Activated CD8-positive, alpha-beta memory T cell treated with anti-CD3 and anti-CD28 coated beads, Interleukin-2, amount 10 ng/mL, durations not matched to agents 7 days and 5 days (primary cell): ENCODE data around the gene LOXL3. TPM values are rescaled to one million over a fixed set of nuclear protein-coding genes. Genes with fewer than 3 reads are reported as not detected.

ENCODE experiments used
- ATAC-seq: fragments of 150-1000 bp; cut with Tn5 transposase; one replicate; pipeline ENCODE4 v1.10.0; 2021; ENCODE audit warnings: moderate library complexity
- CTCF ChIA-PET: fragments of 350-600 bp; sonication (Branson Sonifier 250); formaldehyde crosslinking; loops from one replicate; lab custom pipeline; 2021; ENCODE audit warnings: antibody characterized with exemption; lab: Charles Lee
- DNase-seq: peaks from one replicate; pipeline ENCODE4 v3.0.0-alpha.2; 2020
- H3K27ac Mint-ChIP-seq: one replicate; pipeline ENCODE4 v1.8.0; 2021; ENCODE audit warnings: mild to moderate bottlenecking, mixed read lengths
- H3K27me3 Mint-ChIP-seq: one replicate; pipeline ENCODE4 v1.8.0; 2021; ENCODE audit warnings: mixed read lengths
- H3K36me3 Mint-ChIP-seq: one replicate; pipeline ENCODE4 v1.8.0; 2021; ENCODE audit warnings: mild to moderate bottlenecking, mixed read lengths
- H3K4me1 Mint-ChIP-seq: one replicate; pipeline ENCODE4 v1.8.0; 2021; ENCODE audit warnings: mixed read lengths
- H3K4me3 Mint-ChIP-seq: one replicate; pipeline ENCODE4 v1.8.0; 2021; ENCODE audit warnings: mild to moderate bottlenecking, moderate library complexity, mixed read lengths
- H3K9me3 Mint-ChIP-seq: one replicate; pipeline ENCODE4 v1.8.0; 2022; ENCODE audit warnings: low read depth, mixed read lengths
- total RNA-seq, 2 experiments: library from RNA; stranded (reverse); gene quantifications; one replicate each; pipeline ENCODE4 v1.2.3, GENCODE V29; 2021

LOXL3 gene
- total RNA-seq, 2 experiments from 2014 or later: 0.76 to 1.8 TPM

- Mint-ChIP-seq H3K4me3 (peak overlapping the region; percentile 100), H3K27ac (peak overlapping the region; percentile 29), H3K36me3 (peaks cover 44% of the 10 kb centered on the region), H3K4me1 (peaks cover 47% of the 10 kb centered on the region), H3K27me3 (no peaks in the 10 kb centered on the region), H3K9me3 (no peaks in the 10 kb centered on the region)
- ATAC-seq (no peak), DNase-seq (no peak)
- CTCF ChIA-PET: interaction anchor here (5.9 to 6.4 kb wide), 2 partner anchors 26 to 45 kb away, joined by 39 to 61 read pairs; partner anchors contain the start of genes CCDC142, LBX2 and TTC31
Observed at GRCh38 chr2:74527741-74528140, 26.0 kb downstream of the LOXL3 start.

GRCh38 chr2:74526649-74527230 is 27.0 kb downstream of the LOXL3 start:
- Mint-ChIP-seq H3K4me1 (peaks cover 39% of the 10 kb centered on the region), H3K36me3 (peaks cover 36% of the 10 kb centered on the region), H3K27ac (no peak overlapping the region), H3K9me3 (no peaks in the 10 kb centered on the region), H3K4me3 (no peak overlapping the region), H3K27me3 (peaks cover 3% of the 10 kb centered on the region)
- DNase-seq (no peak), ATAC-seq (no peak)
- CTCF ChIA-PET: interaction anchor here (0.7 to 5.9 kb wide), 8 partner anchors 10 to 135 kb away, joined by 3 to 39 read pairs (median 4); partner anchors contain the start of genes CCDC142, LBX2, TLX2 and TTC31

GRCh38 chr2:74525717-74526648 is 27.8 kb downstream of the LOXL3 start, which contains the start of gene DQX1:
DQX1 (minus strand) TSS chr2:74526231; CDS start chr2:74525729, 502 bp downstream.
- Mint-ChIP-seq H3K27ac (no peak within 1 kb of the TSS), H3K36me3 (peaks cover 35% of the 10 kb centered on the region), H3K4me3 (peak within 1 kb of the TSS; percentile 17), H3K27me3 (peaks cover 5% of the 10 kb centered on the region), H3K9me3 (no peaks in the 10 kb centered on the region), H3K4me1 (peaks cover 32% of the 10 kb centered on the region)
- ATAC-seq (no peak), DNase-seq (no peak)
- CTCF ChIA-PET: interaction anchor here (0.7 to 1.9 kb wide), 7 partner anchors 10 to 134 kb away, joined by 3 to 5 read pairs (median 4); partner anchors contain the start of genes CCDC142, TLX2 and TTC31

- Mint-ChIP-seq H3K9me3 (no peaks in the 10 kb centered on the region), H3K36me3 (peaks cover 33% of the 10 kb centered on the region), H3K27me3 (peaks cover 12% of the 10 kb centered on the region), H3K27ac (no peak overlapping the region), H3K4me1 (peaks cover 26% of the 10 kb centered on the region), H3K4me3 (no peak overlapping the region)
- ATAC-seq (no peak), DNase-seq (no peak)
- CTCF ChIA-PET: interaction anchor here (1.6 to 1.9 kb wide), 2 partner anchors 11 to 42 kb away, joined by 4 to 5 read pairs; partner anchors contain the start of genes CCDC142, TLX2 and TTC31
Observed at GRCh38 chr2:74524955-74525716, 28.6 kb downstream of the LOXL3 start.

GRCh38 chr2:74524005-74524404 is 29.7 kb downstream of the LOXL3 start:
- Mint-ChIP-seq H3K9me3 (no peaks in the 10 kb centered on the region), H3K27ac (no peak overlapping the region), H3K36me3 (peaks cover 32% of the 10 kb centered on the region), H3K4me3 (no peak overlapping the region), H3K4me1 (peaks cover 26% of the 10 kb centered on the region), H3K27me3 (peaks cover 23% of the 10 kb centered on the region)
- CTCF ChIA-PET: no interaction called here
- DNase-seq (no peak), ATAC-seq (no peak)

GRCh38 chr2:74522516-74522915 is 31.2 kb downstream of the LOXL3 start:
- Mint-ChIP-seq H3K9me3 (no peaks in the 10 kb centered on the region), H3K27me3 (peaks cover 38% of the 10 kb centered on the region), H3K27ac (no peak overlapping the region), H3K4me3 (no peak overlapping the region), H3K36me3 (peaks cover 19% of the 10 kb centered on the region), H3K4me1 (peaks cover 11% of the 10 kb centered on the region)
- ATAC-seq: peak; percentile 28
- CTCF ChIA-PET: interaction anchor here (1.2 to 1.8 kb wide), 4 partner anchors 10 to 63 kb away, joined by 3 to 8 read pairs (median 4); no protein-coding TSS in a partner anchor
- DNase-seq: no peak

- CTCF ChIA-PET: interaction anchor here (0.9 to 3.4 kb wide), 4 partner anchors 10 to 34 kb away, joined by 4 to 12 read pairs (median 6); partner anchors contain the start of genes AUP1, CCDC142, DQX1 and HTRA2
- H3K4me1 Mint-ChIP-seq: peaks cover 27% of the 10 kb centered on the region
- peak overlapping the region; percentile 23 for H3K27ac Mint-ChIP-seq
- no peak for DNase-seq
- H3K36me3 Mint-ChIP-seq: peaks cover 5% of the 10 kb centered on the region
- peak overlapping the region; percentile 62 for H3K4me3 Mint-ChIP-seq
- H3K27me3 Mint-ChIP-seq: peaks cover 81% of the 10 kb centered on the region
- ATAC-seq: no peak
- no peaks in the 10 kb centered on the region for H3K9me3 Mint-ChIP-seq
Observed at GRCh38 chr2:74516650-74517049, 37.1 kb downstream of the LOXL3 start.

- Mint-ChIP-seq H3K4me3 (peak overlapping the region; percentile 62), H3K36me3 (peaks cover 5% of the 10 kb centered on the region), H3K9me3 (no peaks in the 10 kb centered on the region), H3K4me1 (peaks cover 32% of the 10 kb centered on the region), H3K27me3 (peaks cover 86% of the 10 kb centered on the region), H3K27ac (no peak overlapping the region)
- CTCF ChIA-PET: interaction anchor here (0.9 to 4.2 kb wide), 5 partner anchors 9 to 33 kb away, joined by 4 to 21 read pairs (median 7); partner anchors contain the start of genes AUP1, CCDC142, DQX1 and HTRA2
- ATAC-seq (peak; percentile 82), DNase-seq (peak; percentile 83)
Observed at GRCh38 chr2:74515981-74516633, 37.6 kb downstream of the LOXL3 start.

- no peak for ATAC-seq
- Mint-ChIP-seq H3K27ac (no peak overlapping the region), H3K4me3 (peak overlapping the region; percentile 62), H3K9me3 (no peaks in the 10 kb centered on the region), H3K4me1 (peaks cover 35% of the 10 kb centered on the region), H3K27me3 (peaks cover 84% of the 10 kb centered on the region), H3K36me3 (peaks cover 5% of the 10 kb centered on the region)
- CTCF ChIA-PET: interaction anchor here (1.4 to 4.2 kb wide), 5 partner anchors 9 to 71 kb away, joined by 3 to 21 read pairs (median 4); partner anchors contain the start of genes AUP1 and HTRA2
- no peak for DNase-seq
Observed at GRCh38 chr2:74515271-74515980, 38.3 kb downstream of the LOXL3 start.

- H3K4me3 Mint-ChIP-seq: peak within 1 kb of the TSS; percentile 62
- no peak within 1 kb of the TSS for H3K27ac Mint-ChIP-seq
- DNase-seq (no peak), ATAC-seq (peak; percentile 29)
- H3K9me3 Mint-ChIP-seq: no peaks in the 10 kb centered on the region
- H3K27me3 Mint-ChIP-seq: peaks cover 78% of the 10 kb centered on the region
- peaks cover 39% of the 10 kb centered on the region for H3K4me1 Mint-ChIP-seq
- CTCF ChIA-PET: interaction anchor here (0.8 to 4.2 kb wide), 8 partner anchors 8 to 72 kb away, joined by 3 to 21 read pairs (median 4); partner anchors contain the start of genes AUP1, DQX1 and HTRA2
- peaks cover 5% of the 10 kb centered on the region for H3K36me3 Mint-ChIP-seq
Observed at GRCh38 chr2:74514368-74515270, 39.1 kb downstream of the LOXL3 start, which contains the start of gene TLX2. TLX2 (plus strand) TSS chr2:74514450; CDS start chr2:74514807, 357 bp downstream.
